Endometrial microvascular endothelial cells (primary cell): ENCODE results near the gene SLC35C1. TPM values are rescaled to one million over a fixed set of nuclear protein-coding genes. Genes with fewer than 3 reads are reported as not detected.

ENCODE experiments used
- in situ Hi-C: cut with HindIII; loops from 2 replicates; pipeline ENCODE4 v1.10.0; 2017; ENCODE audit warnings: low sequenced_read_pairs, low pct_unique_long_range_greater_than_20kb; ENCODE audit errors: inconsistent ontology term
- total RNA-seq: library from RNA; depleted of rRNA; stranded (reverse); fragments of >200 nt; gene quantifications from one replicate; pipeline ENCODE4 v1.2.3, GENCODE V29; 2015; ENCODE audit errors: inconsistent ontology term

SLC35C1 gene
- total RNA-seq, result 24.7 TPM

- in situ Hi-C loops, result no loop called here
Observed at GRCh38 chr11:45804761-45805304, at the start of gene SLC35C1. SLC35C1 (plus strand) TSS chr11:45805149; CDS start chr11:45805802, 653 bp downstream.

DNA sequence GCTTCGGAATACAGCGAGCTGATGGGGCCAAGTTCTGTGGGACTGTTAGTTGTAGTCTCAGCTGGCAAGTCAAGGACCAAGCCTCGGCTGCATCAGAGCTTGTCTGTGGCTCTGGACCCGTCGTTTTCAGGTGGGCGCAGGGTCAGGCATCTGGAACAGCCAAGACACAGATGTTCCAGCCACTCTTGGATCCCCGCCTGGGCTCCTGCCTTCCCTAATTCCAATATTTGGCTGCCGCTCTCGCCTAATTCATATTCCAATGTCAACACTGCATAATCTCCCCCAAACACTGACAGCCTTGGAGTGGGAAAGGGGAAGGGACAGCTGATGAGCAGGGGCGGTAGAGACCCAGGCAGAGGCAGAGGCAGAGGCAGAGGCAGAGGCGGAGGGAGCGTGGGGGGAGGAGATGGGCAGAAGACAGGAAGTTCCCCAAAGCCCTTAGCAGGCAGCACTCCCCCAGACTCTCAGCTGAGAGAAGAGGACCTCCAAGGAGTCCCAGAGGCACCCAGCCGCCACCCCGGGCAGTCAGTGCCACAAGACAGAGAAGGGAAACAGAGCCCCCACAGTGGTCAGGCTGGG, 49.6 kb upstream of the SLC35C1 start:
- in situ Hi-C loops, result no loop called here

DNA sequence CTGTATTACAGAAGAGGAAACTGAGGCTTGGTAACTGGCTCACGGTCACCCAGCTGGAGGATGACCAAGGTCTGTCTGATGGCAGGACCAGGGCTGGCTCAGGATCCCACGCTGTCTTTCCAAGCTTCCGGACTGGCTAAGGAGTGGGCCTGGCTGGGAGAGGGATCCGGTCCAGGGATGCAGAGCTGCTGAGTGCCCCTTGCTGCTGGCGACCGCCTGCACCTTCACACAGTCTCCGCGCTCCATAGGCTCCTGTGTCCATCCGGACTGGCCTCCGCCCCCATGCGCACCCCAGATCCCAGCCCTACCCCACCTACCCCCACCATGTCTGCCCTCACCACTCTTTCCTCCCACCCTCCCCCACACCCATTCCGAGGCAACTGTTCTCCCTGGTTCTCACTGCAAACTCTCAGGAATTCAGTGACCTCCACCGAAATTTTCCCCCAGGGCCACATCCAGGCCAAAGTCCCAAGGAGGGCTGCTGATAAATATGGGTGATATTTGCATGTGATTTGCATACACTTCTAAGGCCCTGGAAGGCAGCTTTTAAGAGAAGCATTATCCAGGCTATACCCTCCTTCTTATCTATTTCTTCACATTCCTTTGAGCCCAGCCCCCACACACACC, 48.5 kb upstream of the SLC35C1 start:
- in situ Hi-C loops, result no loop called here

DNA sequence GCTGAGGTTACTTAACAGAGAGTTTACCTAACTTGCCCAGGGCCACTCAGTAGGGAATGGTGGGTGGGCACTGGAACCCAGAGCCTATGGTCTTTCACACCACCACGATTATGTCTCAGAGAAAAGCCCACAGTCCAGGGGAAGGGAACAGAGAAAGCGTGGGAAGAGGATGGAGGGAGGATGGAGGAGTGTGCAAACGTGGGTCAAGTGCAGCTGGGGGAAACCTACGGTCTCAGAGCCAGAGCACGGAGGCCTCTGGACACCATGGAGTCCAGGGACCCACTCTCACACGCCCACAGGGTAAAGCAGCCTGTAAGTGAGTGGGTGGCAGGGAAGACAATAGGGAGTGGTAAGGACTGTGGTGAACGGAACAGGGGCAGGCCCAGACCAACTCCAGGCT, 47.3 kb upstream of the SLC35C1 start:
- in situ Hi-C loops, result no loop called here

- in situ Hi-C loops, result no loop called here
Observed at GRCh38 chr11:45761659-45762058, 43.3 kb upstream of the SLC35C1 start.

- in situ Hi-C loops, result no loop called here
Observed at GRCh38 chr11:45765107-45765668, 39.8 kb upstream of the SLC35C1 start.

- in situ Hi-C loops, result no loop called here
Observed at GRCh38 chr11:45765836-45766235, 39.1 kb upstream of the SLC35C1 start.

DNA sequence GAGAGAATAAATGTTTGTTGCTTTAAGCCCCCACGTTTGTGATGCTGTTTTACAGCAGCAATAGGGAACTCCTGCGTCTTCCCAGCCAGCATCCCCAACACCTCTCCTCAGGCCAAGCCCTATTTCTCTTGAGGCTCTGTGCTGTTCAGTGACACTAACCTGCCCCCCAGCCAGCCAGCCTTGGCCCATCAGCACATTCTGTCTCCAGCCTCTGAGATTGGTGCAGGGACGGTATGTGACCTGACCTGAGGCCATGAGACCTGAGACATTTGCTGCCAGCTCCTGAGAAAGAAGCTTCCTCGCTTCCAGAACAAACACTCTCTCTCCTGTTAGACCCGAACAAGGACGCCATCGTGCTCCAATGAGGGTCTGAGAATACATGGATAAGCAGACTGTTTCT, 38.5 kb upstream of the SLC35C1 start:
- in situ Hi-C loops, result no loop called here

- in situ Hi-C loops, result no loop called here
Observed at GRCh38 chr11:45768486-45768885, 36.5 kb upstream of the SLC35C1 start.

- in situ Hi-C loops, result no loop called here
Observed at GRCh38 chr11:45769960-45770359, 35.0 kb upstream of the SLC35C1 start.

DNA sequence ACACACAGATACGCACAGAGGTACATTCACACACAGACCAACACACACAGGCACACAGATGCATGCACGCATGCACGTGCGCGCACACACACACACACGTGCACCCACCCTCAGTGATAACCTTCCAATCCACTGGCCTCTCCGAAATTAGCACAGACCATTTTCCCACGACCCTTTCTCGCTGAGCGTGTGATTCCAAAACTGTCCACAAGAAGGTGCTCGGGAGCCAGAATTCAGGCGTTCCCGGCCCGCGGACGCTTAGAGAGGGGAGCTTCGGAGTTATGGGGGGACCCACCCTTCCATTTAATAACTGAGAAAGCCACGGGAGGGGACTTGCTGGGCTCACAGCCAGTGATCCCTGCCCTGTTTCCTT, 33.8 kb upstream of the SLC35C1 start:
- in situ Hi-C loops, result no loop called here

GRCh38 chr11:45771566-45772448, 33.1 kb upstream of the SLC35C1 start:
- in situ Hi-C loops, result no loop called here

- in situ Hi-C loops, result no loop called here
Observed at GRCh38 chr11:45772449-45772774, 32.5 kb upstream of the SLC35C1 start.

- in situ Hi-C loops, result no loop called here
Observed at GRCh38 chr11:45772986-45773785, 31.8 kb upstream of the SLC35C1 start.

GRCh38 chr11:45773786-45774655, 30.9 kb upstream of the SLC35C1 start:
- in situ Hi-C loops, result no loop called here

- in situ Hi-C loops, result no loop called here
Observed at GRCh38 chr11:45774786-45775185, 30.2 kb upstream of the SLC35C1 start.

- in situ Hi-C loops, result no loop called here
Observed at GRCh38 chr11:45777127-45777969, 27.6 kb upstream of the SLC35C1 start.
